ENCODE measurements around the gene S1PR3. TPM values are rescaled to one million over a fixed set of nuclear protein-coding genes. Genes with fewer than 3 reads are reported as not detected.

Gene S1PR3
- total RNA-seq, 1 experiment from 2014 or later = 13.7 TPM

DNA sequence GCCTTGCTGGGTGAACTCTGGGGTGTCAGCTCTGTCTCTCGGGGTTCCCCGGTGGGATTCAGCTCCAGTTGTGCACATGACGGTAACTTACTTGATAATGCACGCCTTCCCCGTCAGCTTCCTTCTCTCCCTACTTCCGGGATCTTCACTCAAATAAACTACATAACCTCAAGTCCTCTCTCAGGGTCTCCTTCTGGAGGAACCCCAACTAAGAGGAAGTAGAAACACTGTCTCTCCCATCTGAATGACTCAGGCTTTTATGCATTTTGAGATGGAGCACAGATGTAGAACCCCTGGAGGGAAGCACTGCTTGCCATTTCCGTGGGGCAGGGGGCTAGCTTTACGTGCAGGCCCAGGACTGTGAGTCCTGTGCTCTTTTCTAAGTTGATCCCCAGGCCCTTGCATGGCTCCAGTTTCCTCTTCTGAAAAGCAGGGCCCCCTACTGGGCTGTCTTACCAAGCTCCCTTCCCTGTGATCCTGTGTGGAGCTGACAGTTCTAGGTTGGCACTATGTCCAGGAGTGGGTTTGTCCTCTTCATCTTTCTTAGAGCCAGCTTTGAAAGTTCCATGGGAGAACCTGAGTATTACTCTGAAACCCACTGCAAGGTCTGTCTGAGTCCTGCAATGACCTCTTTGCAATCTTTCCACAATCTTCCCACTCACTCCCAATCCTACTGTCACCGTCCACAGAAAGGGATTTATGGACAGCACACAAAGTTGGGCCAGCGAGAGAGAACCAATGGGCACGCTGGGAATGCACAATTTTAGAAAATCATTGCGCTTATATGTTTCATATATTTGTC, 17.7 kb downstream of the S1PR3 start:
- no peak for DNase-seq (ENCODE audit: low read depth)

- DNase-seq (ENCODE audit: low read depth) = no peak
Measured at GRCh38 chr9:89009546-89009840, 18.2 kb downstream of the S1PR3 start.

- DNase-seq (ENCODE audit: low read depth) = no peak
Measured at GRCh38 chr9:89010056-89010455, 18.8 kb downstream of the S1PR3 start.

- DNase-seq (ENCODE audit: low read depth) = no peak
Measured at GRCh38 chr9:89010526-89011111, 19.4 kb downstream of the S1PR3 start.

- no peak for DNase-seq (ENCODE audit: low read depth)
Measured at GRCh38 chr9:89011683-89012082, 20.4 kb downstream of the S1PR3 start.

GRCh38 chr9:89012294-89013042, 21.2 kb downstream of the S1PR3 start:
- no peak for DNase-seq (ENCODE audit: low read depth)

GRCh38 chr9:89013660-89014059, 22.4 kb downstream of the S1PR3 start:
- DNase-seq (ENCODE audit: low read depth) = no peak

DNA sequence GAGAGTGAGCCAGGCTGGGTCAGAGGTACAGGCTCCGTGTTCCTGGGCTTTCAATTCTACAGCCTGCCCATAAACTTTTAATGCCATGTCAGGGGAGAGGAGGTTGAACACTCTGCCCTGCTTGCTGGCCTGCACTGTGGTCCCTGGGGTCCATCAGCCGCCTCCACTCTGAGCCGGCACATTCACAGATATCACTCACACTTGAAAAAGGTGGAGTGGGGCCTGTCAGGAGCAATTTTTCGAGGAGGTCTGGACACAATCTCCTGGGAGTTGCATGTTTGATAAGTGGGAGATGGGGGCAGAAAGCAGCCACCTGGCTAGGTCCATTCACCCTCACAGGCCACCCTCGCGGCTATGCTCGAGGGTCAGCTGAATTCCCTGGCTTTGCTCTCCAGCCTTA, 22.9 kb downstream of the S1PR3 start:
- no peak for DNase-seq (ENCODE audit: low read depth)

DNA sequence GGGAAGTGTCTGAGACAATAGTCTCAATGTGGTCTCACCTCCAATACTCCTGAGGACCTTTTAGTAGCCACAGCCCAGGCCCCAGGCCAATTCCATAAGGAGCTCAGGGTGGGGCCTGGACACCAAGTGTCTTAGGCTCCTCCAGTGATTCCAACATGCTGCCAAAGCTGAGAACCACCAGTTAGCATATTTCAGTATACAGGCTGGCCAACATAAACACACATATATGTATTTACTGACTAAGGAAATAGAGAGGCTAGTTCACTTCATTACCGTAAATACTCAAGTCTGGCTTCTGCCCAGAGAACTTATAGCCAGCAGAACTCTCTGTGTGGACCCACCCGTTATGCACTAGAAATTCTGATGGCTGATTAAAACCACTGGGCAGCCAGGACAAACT, 24.1 kb downstream of the S1PR3 start:
- DNase-seq (ENCODE audit: low read depth) = no peak

- no peak for DNase-seq (ENCODE audit: low read depth)
Measured at GRCh38 chr9:89020754-89021153, 29.5 kb downstream of the S1PR3 start.

- DNase-seq (ENCODE audit: low read depth) = peak; percentile 87
Measured at GRCh38 chr9:89021154-89021803, 30.0 kb downstream of the S1PR3 start.

DNA sequence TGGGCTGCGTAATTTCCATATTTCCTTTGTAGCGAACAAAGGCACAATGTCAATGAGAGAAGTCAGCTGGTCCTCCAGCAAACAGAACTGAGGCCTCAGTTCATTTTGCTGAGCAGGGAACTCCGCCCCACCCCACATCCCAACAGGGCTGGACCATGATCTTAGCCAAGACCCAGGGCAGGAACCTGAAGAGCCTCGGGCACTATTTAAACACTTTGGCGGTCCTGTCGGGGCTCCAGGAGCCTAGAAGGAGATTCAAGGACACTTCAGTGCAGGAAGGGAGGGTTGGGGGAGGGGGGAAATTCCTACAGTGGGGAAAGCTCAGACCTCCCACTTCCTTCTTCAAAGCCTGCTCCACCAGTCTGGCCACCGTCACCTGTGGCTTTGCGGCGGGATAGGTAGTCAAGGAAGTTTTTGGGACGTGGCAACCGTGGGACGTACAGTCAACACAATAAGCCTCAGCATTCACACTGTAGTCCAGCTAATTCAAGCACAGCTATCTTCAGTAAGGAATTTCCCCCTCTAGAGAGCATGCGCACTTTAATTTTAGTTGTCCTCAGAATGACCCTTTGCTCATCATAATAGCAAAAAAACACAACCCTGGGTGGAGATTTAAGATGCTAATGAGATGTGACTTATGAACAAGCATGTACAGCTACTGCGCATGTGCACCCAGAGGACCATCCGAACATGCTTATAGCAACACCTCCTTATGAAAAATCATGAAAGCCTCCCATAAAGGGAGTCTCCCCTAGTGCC, 30.9 kb downstream of the S1PR3 start:
- DNase-seq (ENCODE audit: low read depth) = peak; percentile 57

GRCh38 chr9:89022902-89023301, 31.6 kb downstream of the S1PR3 start:
- peak; percentile 56 for DNase-seq (ENCODE audit: low read depth)

- DNase-seq (ENCODE audit: low read depth) = no peak
Measured at GRCh38 chr9:89023740-89024139, 32.5 kb downstream of the S1PR3 start.

GRCh38 chr9:89024727-89025126, 33.5 kb downstream of the S1PR3 start:
- DNase-seq (ENCODE audit: low read depth) = no peak

DNA sequence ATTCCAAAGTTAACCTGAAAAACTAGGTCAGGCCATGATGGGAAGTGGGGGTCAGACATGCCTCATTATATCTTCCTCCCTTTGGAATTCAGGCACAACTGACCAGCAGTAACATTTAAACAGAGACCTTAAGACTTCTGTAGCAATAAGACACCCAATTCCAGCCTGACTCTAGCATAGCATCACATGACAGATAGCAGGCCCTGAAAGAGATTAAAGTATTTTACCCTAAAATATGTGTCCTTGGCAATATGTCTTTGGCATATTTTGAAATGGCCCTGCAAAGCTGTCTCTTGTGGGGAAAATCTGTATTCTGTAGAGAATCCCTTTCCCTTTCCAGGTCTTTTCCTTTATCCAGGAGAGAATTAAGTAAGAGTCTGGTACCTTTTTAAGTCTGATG, 34.3 kb downstream of the S1PR3 start:
- DNase-seq (ENCODE audit: low read depth) = no peak

DNA sequence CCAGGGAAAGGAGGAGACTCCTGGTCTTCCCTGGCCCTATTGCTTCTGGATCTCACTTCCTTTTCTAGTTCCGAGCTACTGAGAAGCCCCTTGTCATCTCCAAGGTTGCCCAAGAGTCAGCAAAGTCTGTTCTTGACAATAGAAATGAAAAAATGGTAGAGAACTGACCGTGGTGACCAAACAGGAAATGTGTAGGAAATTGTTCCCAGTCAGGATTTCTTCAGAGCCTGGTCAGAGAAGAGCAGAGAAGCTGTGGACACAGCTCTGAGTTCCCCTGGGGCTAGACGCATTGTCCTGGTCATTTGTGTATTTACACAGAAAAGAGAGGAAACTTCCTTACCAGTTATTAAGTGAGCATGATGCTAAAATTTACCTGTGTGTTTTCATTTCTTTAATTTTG, 35.6 kb downstream of the S1PR3 start:
- DNase-seq (ENCODE audit: low read depth) = no peak

DNA sequence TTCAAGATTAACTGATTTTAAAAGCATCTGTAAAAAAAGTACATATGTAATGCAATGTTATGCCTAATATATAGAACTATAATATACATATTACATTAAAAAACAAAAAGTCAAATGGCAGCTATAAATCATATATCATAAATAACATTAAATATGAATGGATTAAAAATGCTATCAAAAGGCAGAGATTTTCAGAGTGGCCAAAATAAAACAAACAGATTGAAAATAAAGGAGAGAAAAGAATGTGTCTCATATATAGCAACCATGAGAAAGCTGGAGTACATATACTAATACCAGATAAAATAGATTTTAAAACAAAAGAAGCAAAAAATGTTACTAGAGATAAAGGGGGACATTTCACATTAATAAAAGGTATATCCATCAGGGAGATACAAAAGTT, 38.5 kb downstream of the S1PR3 start:
- no peak for DNase-seq (ENCODE audit: low read depth)

DNA sequence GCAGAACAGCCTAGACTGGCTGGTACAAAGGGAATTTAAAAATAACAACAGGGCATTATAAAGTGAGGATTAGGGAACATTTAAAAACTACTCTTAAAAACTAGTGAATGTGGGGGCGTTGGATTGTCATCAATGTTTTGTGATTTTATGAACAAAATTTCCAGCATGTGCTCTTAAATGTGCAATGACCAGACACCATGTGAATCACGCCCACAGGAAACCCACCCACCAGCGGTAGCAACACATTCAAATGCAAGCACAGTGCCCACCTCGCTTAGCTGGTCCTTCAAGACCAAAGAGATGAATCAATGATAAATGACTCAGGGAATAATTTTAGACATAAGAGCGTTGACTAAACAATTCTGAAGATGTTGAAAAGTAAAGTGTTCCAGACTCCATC, 40.9 kb downstream of the S1PR3 start:
- DNase-seq (ENCODE audit: low read depth) = no peak

DNA sequence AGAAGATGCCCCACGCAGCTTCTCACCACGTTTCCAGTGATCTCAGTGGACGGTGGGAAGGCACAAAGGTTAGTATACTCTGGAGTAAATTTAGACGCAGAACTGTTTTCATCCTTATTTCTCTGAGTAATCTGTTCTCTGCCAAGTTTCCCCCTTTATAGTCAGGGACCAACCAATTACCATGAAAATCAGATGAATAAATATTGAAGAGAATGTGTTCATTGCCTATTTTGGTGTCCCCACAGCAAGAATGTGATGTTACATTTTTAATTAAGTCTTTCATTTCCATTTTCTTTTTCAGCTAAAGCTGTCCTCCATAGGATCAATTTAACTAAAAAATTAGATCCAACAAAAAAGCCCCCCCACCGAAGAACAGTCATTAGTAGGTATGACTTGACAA, 41.4 kb downstream of the S1PR3 start:
- DNase-seq (ENCODE audit: low read depth) = no peak

- peak; percentile 55 for DNase-seq (ENCODE audit: low read depth)
Measured at GRCh38 chr9:89036383-89036782, 45.1 kb downstream of the S1PR3 start.

DNA sequence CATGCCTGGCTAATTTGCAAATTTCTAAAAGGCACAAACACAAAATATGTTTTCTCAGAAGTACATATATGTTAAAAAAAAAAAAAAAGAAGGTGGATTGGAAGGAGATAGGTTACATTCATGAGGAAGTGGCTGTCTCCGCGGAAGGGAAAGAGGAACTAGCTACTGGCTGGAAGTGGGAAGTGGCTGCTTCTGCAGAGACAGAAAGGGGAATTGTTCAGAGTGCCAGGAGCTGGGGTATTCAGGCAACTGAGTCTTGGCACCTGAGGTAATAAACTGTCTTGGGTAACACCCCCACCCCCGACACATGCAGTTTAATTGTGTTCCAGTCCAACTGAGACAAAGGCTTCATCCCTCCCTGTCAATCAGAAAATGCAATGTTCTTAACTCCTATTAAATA, 45.6 kb downstream of the S1PR3 start:
- no peak for DNase-seq (ENCODE audit: low read depth)
